ENCODE data around the gene ARHGAP31. TPM values are rescaled to one million over a fixed set of nuclear protein-coding genes. Genes with fewer than 3 reads are reported as not detected.

The ARHGAP31 gene
- total and polyA plus RNA-seq, 10 of the 15 experiments (the other 5 are each of a cell fraction or from before 2014, with no cell fraction given) = 0.97 to 29.8 (median 10.3) TPM

GRCh38 chr3:119356646-119357045 lies 62.5 kb downstream of the ARHGAP31 start:
- H3K27me3 ChIP-seq (replicated peaks in 1 of 2; ENCODE audit: control insufficient read depth in 2 of 2, insufficient read depth in 2 of 2, low read length in 1 of 2) = no peaks in the 10 kb centered on the region
- intact Hi-C loops (cut with micrococcal nuclease; ENCODE audit: unreplicated experiment) (no loop called here), in situ Hi-C loops (cut with MboI) (no loop called here)
- H3K36me3 ChIP-seq (ENCODE audit: control insufficient read depth in 2 of 2, insufficient read depth in 2 of 2, low read length in 1 of 2) = no peaks in the 10 kb centered on the region
- no TSS peak for BruUV-seq (replicated peaks)
- H2AFZ ChIP-seq (ENCODE audit: control insufficient read depth, low read depth, low read length) = no peak overlapping the region
- DNase-seq (ENCODE audit: low read depth, low spot score) = no peak
- no peak overlapping the region for H3K9ac ChIP-seq (ENCODE audit: control insufficient read depth, insufficient read depth, low read length)
- ChIA-PET POLR2A (no interaction called here), CTCF (no interaction called here), SMC1A (ENCODE audit: uncharacterized antibody, unreplicated experiment) (interaction anchor here (0.7 to 1.7 kb wide), 4 partner anchors 18 to 324 kb away, joined by 3 to 5 read pairs (median 4); no protein-coding TSS in a partner anchor), RAD21 (ENCODE audit: unreplicated experiment) (interaction anchor here (1.1 to 1.2 kb wide), 2 partner anchors 14 to 116 kb away, joined by 3 to 4 read pairs; partner anchors contain the start of gene B4GALT4)
- no peak for FAIRE-seq
- H3K4me1 ChIP-seq (ENCODE audit: control insufficient read depth, insufficient read depth, low read length) = peaks cover 33% of the 10 kb centered on the region
- no peak overlapping the region for H3K27ac ChIP-seq (ENCODE audit: control insufficient read depth, insufficient read depth)
- H3K9me3 ChIP-seq (replicated peaks; ENCODE audit: control insufficient read depth, insufficient read depth, low read length) = no peaks in the 10 kb centered on the region
- no peak for ATAC-seq
- no peak overlapping the region for H3K4me3 ChIP-seq
- H4K20me1 ChIP-seq (ENCODE audit: control insufficient read depth, insufficient read depth) = no peaks in the 10 kb centered on the region; the same call in 1 of the 2 replicates
- H3K79me2 ChIP-seq (ENCODE audit: control insufficient read depth, insufficient read depth, low read length) = peaks cover 4% of the 10 kb centered on the region
- H3K4me2 ChIP-seq (ENCODE audit: control insufficient read depth, insufficient read depth) = peak overlapping the region; percentile 74; the same call in 1 of the 2 replicates
- no peak for TF ChIP-seq PRDM15 (CRISPR knock-in tag; IDR thresholded peaks at IDR 0.05)
- no peak for TF ChIP-seq MTA2 (IDR thresholded peaks at IDR 0.05; ENCODE audit: low read depth)
- TF ChIP-seq, protein P1, sequence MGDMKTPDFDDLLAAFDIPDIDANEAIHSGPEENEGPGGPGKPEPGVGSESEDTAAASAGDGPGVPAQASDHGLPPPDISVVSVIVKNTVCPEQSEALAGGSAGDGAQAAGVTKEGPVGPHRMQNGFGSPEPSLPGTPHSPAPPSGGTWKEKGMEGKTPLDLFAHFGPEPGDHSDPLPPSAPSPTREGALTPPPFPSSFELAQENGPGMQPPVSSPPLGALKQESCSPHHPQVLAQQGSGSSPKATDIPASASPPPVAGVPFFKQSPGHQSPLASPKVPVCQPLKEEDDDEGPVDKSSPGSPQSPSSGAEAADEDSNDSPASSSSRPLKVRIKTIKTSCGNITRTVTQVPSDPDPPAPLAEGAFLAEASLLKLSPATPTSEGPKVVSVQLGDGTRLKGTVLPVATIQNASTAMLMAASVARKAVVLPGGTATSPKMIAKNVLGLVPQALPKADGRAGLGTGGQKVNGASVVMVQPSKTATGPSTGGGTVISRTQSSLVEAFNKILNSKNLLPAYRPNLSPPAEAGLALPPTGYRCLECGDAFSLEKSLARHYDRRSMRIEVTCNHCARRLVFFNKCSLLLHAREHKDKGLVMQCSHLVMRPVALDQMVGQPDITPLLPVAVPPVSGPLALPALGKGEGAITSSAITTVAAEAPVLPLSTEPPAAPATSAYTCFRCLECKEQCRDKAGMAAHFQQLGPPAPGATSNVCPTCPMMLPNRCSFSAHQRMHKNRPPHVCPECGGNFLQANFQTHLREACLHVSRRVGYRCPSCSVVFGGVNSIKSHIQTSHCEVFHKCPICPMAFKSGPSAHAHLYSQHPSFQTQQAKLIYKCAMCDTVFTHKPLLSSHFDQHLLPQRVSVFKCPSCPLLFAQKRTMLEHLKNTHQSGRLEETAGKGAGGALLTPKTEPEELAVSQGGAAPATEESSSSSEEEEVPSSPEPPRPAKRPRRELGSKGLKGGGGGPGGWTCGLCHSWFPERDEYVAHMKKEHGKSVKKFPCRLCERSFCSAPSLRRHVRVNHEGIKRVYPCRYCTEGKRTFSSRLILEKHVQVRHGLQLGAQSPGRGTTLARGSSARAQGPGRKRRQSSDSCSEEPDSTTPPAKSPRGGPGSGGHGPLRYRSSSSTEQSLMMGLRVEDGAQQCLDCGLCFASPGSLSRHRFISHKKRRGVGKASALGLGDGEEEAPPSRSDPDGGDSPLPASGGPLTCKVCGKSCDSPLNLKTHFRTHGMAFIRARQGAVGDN (IDR thresholded peaks at IDR 0.05) = no peak
- no peak for TF ChIP-seq RELB (IDR thresholded peaks at IDR 0.05; ENCODE audit: low read depth)
- no peak for TF ChIP-seq CBX3 (IDR thresholded peaks at IDR 0.05; ENCODE audit: borderline replicate concordance, low read depth)
- no peak for TF ChIP-seq ZNF207 (IDR thresholded peaks at IDR 0.05; ENCODE audit: borderline replicate concordance)
- no peak for TF ChIP-seq USF1 (IDR thresholded peaks at IDR 0.05; ENCODE audit: borderline replicate concordance, extremely low read length, insufficient read depth, low read depth, low read length)
- TF ChIP-seq CHD2 (IDR thresholded peaks at IDR 0.05; ENCODE audit: borderline replicate concordance, low read depth, low read length) = no peak
- no peak for TF ChIP-seq TCF12 (IDR thresholded peaks at IDR 0.05; ENCODE audit: low read depth, low read length)
